Hepatocyte (in vitro differentiated cells): ENCODE measurements around the gene MAPK8IP3.

Experiments
- EZH2 ChIP-seq: fragments of 200-600 bp; sonication (generic); IDR thresholded peaks from 2 replicates; pipeline ENCODE4 v1.6.1; 2016; ENCODE audit warnings: antibody characterized with exemption, mild to moderate bottlenecking, borderline replicate concordance
- TF ChIP-seq, protein P1 (sequence below): fragments of 200-600 bp; sonication (generic); IDR thresholded peaks from 2 replicates; pipeline ENCODE4 v1.5.1; 2016; ENCODE audit warnings: antibody characterized with exemption, mild to moderate bottlenecking; ENCODE audit not compliant: poor library complexity

- TF ChIP-seq EZH2 = no peak
- TF ChIP-seq, protein P1, sequence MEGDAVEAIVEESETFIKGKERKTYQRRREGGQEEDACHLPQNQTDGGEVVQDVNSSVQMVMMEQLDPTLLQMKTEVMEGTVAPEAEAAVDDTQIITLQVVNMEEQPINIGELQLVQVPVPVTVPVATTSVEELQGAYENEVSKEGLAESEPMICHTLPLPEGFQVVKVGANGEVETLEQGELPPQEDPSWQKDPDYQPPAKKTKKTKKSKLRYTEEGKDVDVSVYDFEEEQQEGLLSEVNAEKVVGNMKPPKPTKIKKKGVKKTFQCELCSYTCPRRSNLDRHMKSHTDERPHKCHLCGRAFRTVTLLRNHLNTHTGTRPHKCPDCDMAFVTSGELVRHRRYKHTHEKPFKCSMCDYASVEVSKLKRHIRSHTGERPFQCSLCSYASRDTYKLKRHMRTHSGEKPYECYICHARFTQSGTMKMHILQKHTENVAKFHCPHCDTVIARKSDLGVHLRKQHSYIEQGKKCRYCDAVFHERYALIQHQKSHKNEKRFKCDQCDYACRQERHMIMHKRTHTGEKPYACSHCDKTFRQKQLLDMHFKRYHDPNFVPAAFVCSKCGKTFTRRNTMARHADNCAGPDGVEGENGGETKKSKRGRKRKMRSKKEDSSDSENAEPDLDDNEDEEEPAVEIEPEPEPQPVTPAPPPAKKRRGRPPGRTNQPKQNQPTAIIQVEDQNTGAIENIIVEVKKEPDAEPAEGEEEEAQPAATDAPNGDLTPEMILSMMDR = no peak
These were observed 51.9 kb downstream of the MAPK8IP3 start for GRCh38 chr16:1757714-1758461.
